Measurements from ENCODE around the gene CREB3L2. TPM values are rescaled to one million over a fixed set of nuclear protein-coding genes. Genes with fewer than 3 reads are reported as not detected.
A peak's percentile ranks its signal among the peaks of the same experiment; 100 is the strongest.

Gene CREB3L2
- total RNA-seq, 4 donors from 2014 or later, result 7.9 to 19.1 (median 11.7) TPM

DNA sequence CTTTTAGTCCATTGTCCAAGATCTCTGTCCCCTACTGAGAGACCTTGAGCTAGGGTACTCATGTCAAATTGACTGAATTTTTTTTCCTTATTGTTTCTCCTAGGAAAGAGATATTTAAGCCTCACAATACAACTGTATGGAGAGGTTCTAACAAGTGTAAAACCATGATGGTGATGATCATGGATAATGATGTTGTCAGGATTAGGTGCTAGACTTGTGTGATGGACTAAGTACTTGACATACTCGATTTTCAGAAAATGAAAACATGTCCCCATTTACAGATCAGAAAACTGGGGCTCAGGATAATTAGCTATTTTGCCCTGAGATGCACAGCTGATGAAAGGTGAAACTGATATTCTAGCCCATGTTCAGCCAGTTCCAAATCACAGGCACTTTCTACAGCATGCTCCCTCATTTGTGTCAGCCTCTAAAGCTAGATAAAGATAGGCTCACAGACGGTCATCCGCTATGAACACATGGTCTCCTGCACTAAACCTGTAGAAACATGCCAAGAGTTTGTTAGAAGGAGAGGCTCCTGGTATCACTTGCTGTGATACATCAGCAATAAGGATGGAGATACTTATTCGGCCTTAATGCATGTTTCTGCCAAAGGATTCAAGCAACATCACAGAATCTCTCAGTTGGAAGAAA lies 67.6 kb downstream of the CREB3L2 start:
- intact Hi-C loops (cut with DNase I; ENCODE audit: low total_unique reads), result no loop called here
- TF ChIP-seq, protein P1, sequence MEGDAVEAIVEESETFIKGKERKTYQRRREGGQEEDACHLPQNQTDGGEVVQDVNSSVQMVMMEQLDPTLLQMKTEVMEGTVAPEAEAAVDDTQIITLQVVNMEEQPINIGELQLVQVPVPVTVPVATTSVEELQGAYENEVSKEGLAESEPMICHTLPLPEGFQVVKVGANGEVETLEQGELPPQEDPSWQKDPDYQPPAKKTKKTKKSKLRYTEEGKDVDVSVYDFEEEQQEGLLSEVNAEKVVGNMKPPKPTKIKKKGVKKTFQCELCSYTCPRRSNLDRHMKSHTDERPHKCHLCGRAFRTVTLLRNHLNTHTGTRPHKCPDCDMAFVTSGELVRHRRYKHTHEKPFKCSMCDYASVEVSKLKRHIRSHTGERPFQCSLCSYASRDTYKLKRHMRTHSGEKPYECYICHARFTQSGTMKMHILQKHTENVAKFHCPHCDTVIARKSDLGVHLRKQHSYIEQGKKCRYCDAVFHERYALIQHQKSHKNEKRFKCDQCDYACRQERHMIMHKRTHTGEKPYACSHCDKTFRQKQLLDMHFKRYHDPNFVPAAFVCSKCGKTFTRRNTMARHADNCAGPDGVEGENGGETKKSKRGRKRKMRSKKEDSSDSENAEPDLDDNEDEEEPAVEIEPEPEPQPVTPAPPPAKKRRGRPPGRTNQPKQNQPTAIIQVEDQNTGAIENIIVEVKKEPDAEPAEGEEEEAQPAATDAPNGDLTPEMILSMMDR (IDR thresholded peaks at IDR 0.05), result no peak
- no peak for TF ChIP-seq POLR2A (IDR thresholded peaks at IDR 0.05)
- no peak for DNase-seq (ENCODE audit: low spot score in 2 of 2)
- WGBS, 2 donors, result 70 to 85% methylated on average over 4 of the region's 4 CpGs
- H3K4me3 ChIP-seq (ENCODE audit: low read depth, poor library complexity, severe bottlenecking), result no peak overlapping the region

DNA sequence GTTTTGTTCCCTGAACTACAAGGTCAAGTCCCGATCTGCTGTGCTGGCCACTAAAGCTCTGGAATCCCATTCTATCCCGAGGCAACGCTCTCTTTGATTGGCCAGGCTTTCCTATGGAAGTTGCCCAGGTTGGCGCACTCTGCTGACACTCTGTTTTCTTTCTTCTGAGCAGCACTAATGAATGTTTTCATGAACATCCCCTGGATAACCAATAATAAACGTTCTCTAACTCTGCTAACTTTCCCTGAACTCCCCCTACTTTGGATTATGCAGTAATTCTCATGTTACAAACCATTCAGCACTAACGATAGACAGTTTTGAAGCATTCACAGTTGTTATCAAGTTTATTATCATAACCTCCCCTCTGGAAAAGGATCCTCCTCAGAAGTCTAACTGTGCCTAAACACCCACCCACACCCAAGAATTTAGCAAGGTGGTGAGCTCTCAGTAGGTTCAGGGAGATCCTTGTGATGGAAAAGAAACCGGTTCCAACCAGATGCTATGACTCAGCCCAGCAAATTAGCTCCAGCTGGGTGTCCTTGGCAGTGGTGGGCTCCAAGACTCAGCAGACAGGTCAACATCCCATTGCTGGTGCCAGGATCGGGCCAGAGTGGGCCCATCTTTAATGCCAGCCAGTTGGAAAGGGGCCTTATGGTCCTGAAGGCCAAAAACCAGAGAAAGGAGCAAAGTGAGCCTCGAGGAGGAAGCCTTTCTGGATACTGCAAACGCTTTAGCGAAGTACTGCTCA lies 68.4 kb downstream of the CREB3L2 start:
- intact Hi-C loops (cut with DNase I; ENCODE audit: low total_unique reads), result no loop called here
- TF ChIP-seq, protein P1 (IDR thresholded peaks at IDR 0.05), result no peak
- no peak for TF ChIP-seq POLR2A (IDR thresholded peaks at IDR 0.05)
- no peak overlapping the region for H3K4me3 ChIP-seq (ENCODE audit: low read depth, poor library complexity, severe bottlenecking)
- DNase-seq (ENCODE audit: low spot score in 2 of 2), result peak in 1 of 2 donors; percentile 35
- 40 to 50% methylated on average over 11 of the region's 11 CpGs for WGBS, 2 donors

DNA sequence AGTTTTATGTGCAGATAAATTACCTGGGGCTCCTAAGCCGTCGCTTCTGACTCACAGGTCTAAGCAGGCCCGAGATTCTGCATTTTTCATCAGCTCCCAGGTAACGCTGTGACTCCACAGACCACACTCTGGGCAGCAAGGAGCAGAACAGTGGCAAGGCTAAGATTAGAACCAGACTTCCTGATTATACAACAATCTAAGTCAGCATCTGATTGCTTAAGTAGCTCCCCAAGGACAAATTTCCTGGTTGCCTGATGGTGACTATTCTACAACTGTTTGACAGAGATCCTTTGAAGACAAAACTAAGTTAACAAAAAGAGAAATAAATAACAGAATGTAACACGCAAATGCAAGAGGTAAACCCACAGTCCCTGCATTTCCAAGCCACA lies 69.0 kb downstream of the CREB3L2 start:
- no peak for TF ChIP-seq POLR2A (IDR thresholded peaks at IDR 0.05)
- TF ChIP-seq, protein P1 (IDR thresholded peaks at IDR 0.05), result no peak
- intact Hi-C loops (cut with DNase I; ENCODE audit: low total_unique reads), result no loop called here
- peak in 1 of 2 donors; percentile 45 for DNase-seq (ENCODE audit: low spot score in 2 of 2)
- 39% methylated on average over 5 of the region's 5 CpGs for WGBS, 2 donors
- no peak overlapping the region for H3K4me3 ChIP-seq (ENCODE audit: low read depth, poor library complexity, severe bottlenecking)

DNA sequence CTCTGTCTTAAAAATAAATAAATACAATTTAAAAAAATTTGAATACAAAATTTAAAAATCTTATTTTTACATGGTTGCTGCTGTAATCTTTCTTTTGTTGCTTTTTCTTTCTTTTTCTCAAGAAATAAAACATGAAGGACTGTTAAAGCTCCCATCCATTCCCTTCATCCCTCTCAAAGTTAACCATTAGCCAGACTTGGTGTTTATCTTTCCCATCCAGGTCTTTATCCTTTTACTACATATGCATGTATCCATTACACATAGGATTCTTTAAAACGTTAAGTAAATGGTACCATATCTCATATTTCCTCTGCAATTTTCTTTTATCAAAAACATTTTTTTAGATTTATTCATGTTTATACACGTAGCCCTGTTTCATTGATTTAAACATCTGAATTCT lies 70.1 kb downstream of the CREB3L2 start:
- WGBS, 2 donors, result 74 to 77% methylated on average over 2 of the region's 2 CpGs
- no peak for DNase-seq (ENCODE audit: low spot score in 2 of 2)
- TF ChIP-seq POLR2A (IDR thresholded peaks at IDR 0.05), result no peak
- TF ChIP-seq, protein P1 (IDR thresholded peaks at IDR 0.05), result no peak
- no peak overlapping the region for H3K4me3 ChIP-seq (ENCODE audit: low read depth, poor library complexity, severe bottlenecking)
- intact Hi-C loops (cut with DNase I; ENCODE audit: low total_unique reads), result no loop called here

DNA sequence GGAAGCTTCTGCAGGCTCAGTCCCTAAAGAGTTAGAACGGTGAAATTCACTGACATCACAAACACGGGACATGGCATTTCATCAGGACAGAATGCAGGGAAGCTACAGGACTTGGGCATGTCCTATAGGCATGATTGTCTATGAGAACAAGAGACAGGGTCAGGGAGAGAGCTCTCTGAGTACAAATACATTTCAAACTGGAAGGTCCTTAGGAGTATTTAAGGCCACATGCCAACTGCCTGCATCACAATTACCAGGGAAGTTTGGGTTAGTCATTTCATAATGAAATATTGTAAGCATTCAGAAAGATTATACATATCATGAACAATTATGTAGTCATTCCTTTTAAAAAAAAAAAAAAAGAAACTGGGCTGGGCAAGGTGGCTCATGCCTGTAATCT lies 71.3 kb downstream of the CREB3L2 start:
- 77 to 81% methylated on average over 2 of the region's 2 CpGs for WGBS, 2 donors
- no peak overlapping the region for H3K4me3 ChIP-seq (ENCODE audit: low read depth, poor library complexity, severe bottlenecking)
- TF ChIP-seq, protein P1 (IDR thresholded peaks at IDR 0.05), result no peak
- no peak for TF ChIP-seq POLR2A (IDR thresholded peaks at IDR 0.05)
- no peak for DNase-seq (ENCODE audit: low spot score in 2 of 2)
- intact Hi-C loops (cut with DNase I; ENCODE audit: low total_unique reads), result no loop called here

All from lower leg skin (tissue), 4 donors.